ENCODE results near the gene OSBPL3.
"Not testable (repeated sequence)": the region's sequence is repeated elsewhere in the genome, so short reads cannot be mapped to it uniquely, and the experiment has no call there.

Gene OSBPL3

DNA sequence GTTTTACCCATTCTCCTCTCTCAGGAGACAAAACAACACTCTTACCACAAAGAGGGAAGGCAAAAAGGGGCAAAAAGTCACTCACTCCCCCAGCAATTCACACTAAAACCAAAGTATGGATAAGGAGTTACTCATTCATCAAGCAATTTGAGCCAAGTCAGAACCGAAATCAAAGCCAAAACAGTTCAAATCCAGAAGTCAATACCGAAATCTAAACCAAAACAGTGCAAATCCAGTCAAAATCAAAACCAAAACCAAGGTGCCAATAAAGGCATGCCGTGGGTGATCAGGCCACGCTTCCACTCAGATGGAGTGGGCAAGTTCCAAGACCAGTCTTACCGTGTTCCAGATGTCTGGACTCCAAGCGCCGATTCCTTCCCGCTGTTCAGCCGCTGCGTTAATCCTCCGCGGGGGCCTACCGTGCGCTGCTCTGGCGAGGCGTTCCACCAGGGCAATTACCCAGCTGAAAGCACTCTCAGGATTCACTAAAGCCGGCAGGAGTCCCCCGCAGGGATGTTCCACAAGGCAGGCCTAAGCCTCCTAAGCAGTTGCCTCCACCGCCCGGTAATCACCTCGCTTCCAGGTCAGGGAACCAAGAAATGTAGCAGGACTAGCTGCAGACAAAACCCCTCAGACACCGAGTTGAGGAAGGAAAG lies 185.1 kb downstream of the OSBPL3 start:
- ATAC-seq (ENCODE audit: low read depth); H3K4me3 Mint-ChIP-seq; H3K27ac Mint-ChIP-seq; DNase-seq (ENCODE audit: low spot score in 2 of 2); H3K9me3 Mint-ChIP-seq; H3K27me3 Mint-ChIP-seq: not testable (repeated sequence)
- H3K36me3 Mint-ChIP-seq = peaks cover 20% of the 10 kb centered on the region
- peaks cover 13% of the 10 kb centered on the region for H3K4me1 Mint-ChIP-seq

DNA sequence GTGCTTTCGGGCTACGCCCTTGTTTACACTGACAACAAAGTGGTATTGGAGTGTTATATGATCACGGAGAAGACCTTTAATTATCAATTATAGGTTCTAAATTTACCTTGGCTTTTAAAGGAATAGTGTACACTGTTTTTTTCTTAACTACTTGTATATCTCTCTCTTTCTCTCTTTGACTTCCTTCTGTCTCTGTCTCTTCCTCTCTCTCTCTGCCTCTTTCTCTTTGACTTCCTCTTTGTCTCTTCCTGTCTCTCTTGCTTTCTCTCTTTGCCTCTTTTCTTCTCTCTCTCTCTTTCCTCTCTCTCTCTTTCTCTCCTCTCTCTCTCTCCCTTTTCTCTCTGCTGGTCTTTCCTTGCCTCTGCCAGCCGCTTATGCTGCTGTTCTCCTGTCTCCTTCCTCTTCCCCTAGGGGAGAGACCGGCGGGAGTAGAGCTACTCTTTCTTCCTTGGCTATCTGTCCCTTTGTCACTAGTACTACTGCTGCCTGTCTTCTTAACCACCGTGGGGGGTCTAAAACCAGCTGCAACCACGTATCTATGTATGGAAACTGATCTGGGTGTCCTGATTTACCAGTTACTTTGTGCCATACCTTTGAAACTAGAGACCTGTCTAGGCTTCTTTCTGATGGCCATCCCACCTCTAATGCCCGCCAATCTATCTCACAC lies 185.9 kb downstream of the OSBPL3 start:
- Mint-ChIP-seq H3K27me3 (no peaks in the 10 kb centered on the region), H3K9me3 (peaks cover 1% of the 10 kb centered on the region), H3K4me1 (peaks cover 13% of the 10 kb centered on the region), H3K27ac (peak overlapping the region; percentile 2), H3K4me3 (no peak overlapping the region), H3K36me3 (peaks cover 20% of the 10 kb centered on the region)
- DNase-seq (ENCODE audit: low spot score in 2 of 2) (no peak), ATAC-seq (ENCODE audit: low read depth) (no peak)

DNA sequence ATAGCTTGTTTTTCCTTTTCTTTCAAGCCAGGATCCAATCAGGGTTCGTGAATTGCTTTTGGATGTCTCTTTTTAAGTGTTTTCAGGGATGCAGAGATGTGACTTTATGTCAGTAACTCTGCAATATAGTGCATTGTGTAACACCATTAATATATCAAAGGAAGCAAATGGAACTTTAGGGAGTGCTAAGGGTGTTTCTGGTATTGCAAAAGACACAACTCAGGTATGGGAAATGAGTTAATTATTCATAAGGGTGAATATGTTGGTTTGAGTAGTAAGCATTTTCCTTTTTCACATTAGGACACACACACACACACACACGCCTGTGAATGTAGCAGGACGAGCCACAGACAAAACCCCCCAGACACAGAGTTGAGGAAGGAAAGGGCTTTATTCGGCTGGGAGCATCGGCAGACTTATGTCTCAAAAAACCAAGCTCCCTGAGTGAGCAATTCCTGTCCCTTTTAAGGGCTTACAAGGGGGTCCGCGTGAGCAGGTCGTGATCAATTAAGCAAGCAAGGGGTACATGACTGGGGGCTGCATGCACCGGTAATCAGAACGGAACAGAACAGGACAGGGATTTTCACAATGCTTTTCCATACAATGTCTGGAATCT lies 190.9 kb downstream of the OSBPL3 start:
- Mint-ChIP-seq H3K36me3 (peaks cover 1% of the 10 kb centered on the region), H3K4me1 (peaks cover 2% of the 10 kb centered on the region), H3K4me3 (no peak overlapping the region), H3K27ac (no peak overlapping the region), H3K9me3 (peaks cover 1% of the 10 kb centered on the region), H3K27me3 (no peaks in the 10 kb centered on the region)
- DNase-seq (ENCODE audit: low spot score in 2 of 2) (no peak), ATAC-seq (ENCODE audit: low read depth) (no peak)

DNA sequence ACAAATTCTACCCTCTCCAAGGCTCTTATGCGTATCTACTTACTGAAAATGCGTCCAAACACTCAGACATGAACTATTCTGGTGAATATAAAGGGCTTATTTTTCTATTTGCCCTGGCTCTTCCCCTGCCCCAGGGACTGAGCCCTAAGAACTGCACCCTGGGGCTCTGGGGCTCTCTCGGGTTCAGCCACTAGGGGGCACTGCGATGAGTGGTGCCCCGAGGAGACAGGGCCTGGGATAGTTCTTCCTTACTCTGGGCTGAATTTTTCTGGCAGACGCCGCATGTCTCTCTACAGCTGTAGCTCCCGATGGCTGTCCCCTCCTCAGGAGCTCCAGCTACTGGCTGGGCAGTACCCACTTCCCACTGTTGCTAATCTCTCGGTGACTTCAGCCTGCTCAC lies 191.9 kb downstream of the OSBPL3 start:
- H3K4me1 Mint-ChIP-seq = no peaks in the 10 kb centered on the region
- DNase-seq (ENCODE audit: low spot score in 2 of 2) (no peak), ATAC-seq (ENCODE audit: low read depth) (no peak)
- H3K36me3 Mint-ChIP-seq = peaks cover 5% of the 10 kb centered on the region
- no peaks in the 10 kb centered on the region for H3K27me3 Mint-ChIP-seq
- H3K4me3 Mint-ChIP-seq = no peak overlapping the region
- H3K9me3 Mint-ChIP-seq = peaks cover 5% of the 10 kb centered on the region
- no peak overlapping the region for H3K27ac Mint-ChIP-seq

DNA sequence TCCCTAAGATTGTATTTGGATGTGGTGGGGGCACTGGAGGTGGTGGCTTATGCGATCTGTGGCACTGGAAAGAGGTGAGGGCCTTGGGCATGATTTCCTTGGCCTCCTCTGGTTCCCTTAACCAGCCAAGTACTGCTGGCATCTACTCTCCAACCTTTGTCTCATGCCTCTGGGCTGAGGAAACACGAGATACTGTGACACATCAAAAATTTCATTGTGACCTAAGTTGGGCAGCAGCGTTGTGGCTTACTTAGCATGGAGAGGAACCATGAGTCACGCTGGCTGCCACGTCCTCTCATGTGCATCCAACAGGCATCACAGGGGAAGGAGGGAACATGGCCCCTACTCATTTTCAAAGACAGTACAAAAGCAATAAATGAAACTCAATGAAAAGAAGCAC lies 193.0 kb downstream of the OSBPL3 start:
- Mint-ChIP-seq H3K4me1 (no peaks in the 10 kb centered on the region), H3K27ac (no peak overlapping the region), H3K36me3 (peaks cover 5% of the 10 kb centered on the region), H3K4me3 (no peak overlapping the region), H3K27me3 (no peaks in the 10 kb centered on the region), H3K9me3 (peaks cover 5% of the 10 kb centered on the region)
- no peak for ATAC-seq (ENCODE audit: low read depth)
- no peak for DNase-seq (ENCODE audit: low spot score in 2 of 2)

DNA sequence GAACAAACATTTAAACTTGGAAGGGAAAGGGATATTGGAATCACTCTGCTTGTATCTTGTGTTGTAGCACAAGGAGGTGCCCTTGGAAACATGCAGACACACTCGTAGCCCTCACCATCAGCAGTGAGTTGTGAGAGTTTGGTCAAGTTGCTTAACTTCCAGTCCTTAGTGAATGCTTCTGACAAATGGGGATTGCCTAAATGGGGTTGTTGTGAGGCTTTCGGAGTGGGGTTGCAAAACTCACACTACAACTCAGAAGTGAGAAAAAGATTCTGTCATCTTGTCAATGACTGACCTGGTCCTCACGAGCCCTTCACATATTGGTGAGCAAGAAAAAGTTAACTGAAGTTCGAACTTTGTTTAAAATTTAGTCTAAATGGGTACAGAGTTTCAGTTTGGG lies 193.7 kb downstream of the OSBPL3 start:
- DNase-seq (ENCODE audit: low spot score in 2 of 2) (no peak), ATAC-seq (ENCODE audit: low read depth) (no peak)
- Mint-ChIP-seq H3K9me3 (peaks cover 5% of the 10 kb centered on the region), H3K4me1 (no peaks in the 10 kb centered on the region), H3K27ac (no peak overlapping the region), H3K36me3 (peaks cover 5% of the 10 kb centered on the region), H3K27me3 (no peaks in the 10 kb centered on the region), H3K4me3 (no peak overlapping the region)

DNA sequence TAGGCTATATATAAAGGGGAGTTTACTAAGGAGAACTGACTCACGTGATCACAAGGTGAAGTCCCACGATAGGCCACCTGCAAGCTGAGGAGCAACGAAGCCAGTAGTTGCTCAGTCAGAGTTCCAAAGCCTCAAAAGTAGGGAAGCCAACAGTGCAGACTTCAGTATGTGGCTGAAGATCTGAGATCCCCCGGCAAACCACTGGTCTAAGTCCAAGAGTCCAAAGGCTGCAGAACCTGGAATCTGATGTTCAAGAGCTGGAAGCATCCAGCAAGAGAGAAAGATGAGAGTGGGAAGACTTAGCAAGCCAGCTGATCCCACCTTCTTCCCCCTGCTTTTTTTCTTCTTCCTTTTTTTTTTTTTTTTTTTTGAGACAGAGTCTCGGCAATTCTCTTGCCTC lies 195.7 kb downstream of the OSBPL3 start:
- H3K4me3 Mint-ChIP-seq = no peak overlapping the region
- H3K27me3 Mint-ChIP-seq = no peaks in the 10 kb centered on the region
- no peak overlapping the region for H3K27ac Mint-ChIP-seq
- ATAC-seq (ENCODE audit: low read depth) (no peak), DNase-seq (ENCODE audit: low spot score in 2 of 2) (no peak)
- peaks cover 4% of the 10 kb centered on the region for H3K9me3 Mint-ChIP-seq
- peaks cover 1% of the 10 kb centered on the region for H3K4me1 Mint-ChIP-seq
- H3K36me3 Mint-ChIP-seq = peaks cover 5% of the 10 kb centered on the region

DNA sequence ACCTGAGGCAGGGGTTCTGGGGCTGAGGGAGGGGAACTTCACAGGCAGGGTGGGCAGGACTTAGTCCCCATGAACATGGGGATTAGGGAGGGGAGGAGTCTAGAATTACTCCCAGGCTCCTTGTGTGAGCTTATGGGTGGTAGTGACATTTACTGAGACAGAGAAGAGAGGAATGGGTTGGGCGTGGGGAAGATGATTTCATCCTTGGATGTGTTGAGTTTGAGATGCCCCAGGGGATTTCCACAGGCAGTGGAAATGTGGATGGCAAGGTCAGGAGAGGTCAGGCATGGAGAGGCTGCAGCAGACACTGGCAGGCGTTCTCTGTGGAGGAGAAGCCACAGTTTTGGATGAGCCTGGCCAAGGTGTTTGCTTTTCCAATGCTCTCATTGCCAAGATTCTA lies 196.3 kb downstream of the OSBPL3 start:
- peaks cover 6% of the 10 kb centered on the region for H3K4me1 Mint-ChIP-seq

DNA sequence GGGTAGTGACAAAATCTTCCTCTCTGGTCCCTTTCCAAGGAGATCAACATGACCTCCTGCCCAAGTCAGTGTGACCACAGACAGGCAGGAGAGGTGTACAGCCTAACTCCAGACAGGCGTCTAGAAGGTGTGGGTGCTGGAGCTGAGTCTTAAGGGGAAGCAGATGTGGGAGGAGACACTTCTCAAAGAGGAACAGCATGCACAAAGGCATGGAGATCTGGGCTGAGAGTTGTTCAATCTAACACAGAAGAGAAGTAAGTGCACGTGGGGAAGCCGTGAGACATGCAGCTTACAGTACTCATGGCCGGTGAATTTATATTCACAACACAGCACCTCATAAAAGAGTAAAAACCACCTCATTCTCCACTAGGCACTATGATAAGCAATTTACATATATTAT lies 198.9 kb downstream of the OSBPL3 start:
- H3K36me3 Mint-ChIP-seq = peaks cover 5% of the 10 kb centered on the region
- H3K4me3 Mint-ChIP-seq = no peak overlapping the region
- ATAC-seq (ENCODE audit: low read depth) = no peak
- H3K27ac Mint-ChIP-seq = no peak overlapping the region
- peaks cover 6% of the 10 kb centered on the region for H3K4me1 Mint-ChIP-seq
- DNase-seq (ENCODE audit: low spot score in 2 of 2) = no peak
- peaks cover 4% of the 10 kb centered on the region for H3K9me3 Mint-ChIP-seq
- H3K27me3 Mint-ChIP-seq = no peaks in the 10 kb centered on the region

More for the DNA sequence above, 196.3 kb downstream of the OSBPL3 start:
- Mint-ChIP-seq H3K27ac (no peak overlapping the region), H3K9me3 (peaks cover 4% of the 10 kb centered on the region), H3K4me3 (no peak overlapping the region), H3K36me3 (peaks cover 5% of the 10 kb centered on the region), H3K27me3 (no peaks in the 10 kb centered on the region)
- ATAC-seq (ENCODE audit: low read depth) = no peak
- no peak for DNase-seq (ENCODE audit: low spot score in 2 of 2)

DNA sequence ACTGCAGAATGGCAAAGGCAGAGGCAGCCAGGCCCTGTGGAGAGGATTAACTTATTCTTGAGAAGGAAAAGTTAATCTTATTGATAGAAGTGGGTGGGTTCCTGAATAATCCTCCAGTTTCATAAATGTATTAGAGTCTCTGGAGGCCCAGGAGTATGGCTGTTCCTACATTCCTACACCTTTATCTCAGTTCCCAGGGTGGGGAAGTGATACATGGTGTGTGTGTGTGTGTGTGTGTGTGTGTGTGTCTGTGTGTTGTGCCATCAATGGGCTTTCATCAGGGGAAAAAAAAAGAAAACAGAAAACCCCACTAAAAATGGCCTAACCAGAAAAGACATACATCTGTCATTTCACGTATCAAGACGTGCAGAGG lies 200.7 kb downstream of the OSBPL3 start:
- H3K27me3 Mint-ChIP-seq = no peaks in the 10 kb centered on the region
- ATAC-seq (ENCODE audit: low read depth) (no peak), DNase-seq (ENCODE audit: low spot score in 2 of 2) (no peak)
- H3K4me1 Mint-ChIP-seq = peaks cover 6% of the 10 kb centered on the region
- peaks cover 5% of the 10 kb centered on the region for H3K36me3 Mint-ChIP-seq
- peaks cover 4% of the 10 kb centered on the region for H3K9me3 Mint-ChIP-seq
- peak overlapping the region; percentile 12 for H3K27ac Mint-ChIP-seq
- H3K4me3 Mint-ChIP-seq = no peak overlapping the region

DNA sequence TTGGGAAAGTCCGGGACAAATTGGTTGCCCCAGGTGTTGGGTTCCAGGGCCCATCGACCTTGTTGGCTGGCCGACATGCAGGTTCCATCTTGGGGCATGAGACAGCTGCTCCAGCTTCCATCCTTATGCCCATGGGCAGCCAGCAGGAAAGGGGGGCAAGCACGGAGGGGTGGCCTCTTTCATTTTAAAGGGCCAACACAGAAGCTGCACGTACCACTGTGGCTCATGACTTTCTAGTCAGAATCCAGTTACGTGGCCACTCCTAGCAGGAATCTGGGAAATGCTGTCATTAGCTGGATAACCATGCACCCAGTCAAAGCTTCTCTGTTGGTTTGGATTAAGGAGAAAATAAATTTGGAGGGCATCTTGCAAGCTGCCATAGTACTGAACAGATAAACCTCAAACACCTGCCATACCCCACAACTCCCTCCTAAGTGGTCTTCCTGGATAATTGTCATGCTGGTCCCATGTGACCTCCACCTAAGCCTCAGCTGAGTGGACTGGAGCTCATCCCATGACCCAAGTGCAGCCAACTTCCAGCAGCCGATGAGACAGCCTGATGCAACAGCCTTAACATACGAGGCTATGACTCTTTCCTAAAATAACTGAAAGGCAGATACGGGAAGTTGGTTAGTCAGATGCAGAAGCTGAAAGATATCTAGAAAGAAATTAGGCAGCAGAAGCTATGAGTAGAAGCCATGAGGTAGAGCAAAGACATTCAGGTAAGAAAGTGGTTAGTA lies 201.3 kb downstream of the OSBPL3 start:
- Mint-ChIP-seq H3K4me1 (peaks cover 6% of the 10 kb centered on the region), H3K9me3 (peaks cover 4% of the 10 kb centered on the region), H3K27ac (peak overlapping the region; percentile 12), H3K36me3 (peaks cover 4% of the 10 kb centered on the region), H3K4me3 (no peak overlapping the region), H3K27me3 (no peaks in the 10 kb centered on the region)
- DNase-seq (ENCODE audit: low spot score in 2 of 2) (no peak), ATAC-seq (ENCODE audit: low read depth) (no peak)

DNA sequence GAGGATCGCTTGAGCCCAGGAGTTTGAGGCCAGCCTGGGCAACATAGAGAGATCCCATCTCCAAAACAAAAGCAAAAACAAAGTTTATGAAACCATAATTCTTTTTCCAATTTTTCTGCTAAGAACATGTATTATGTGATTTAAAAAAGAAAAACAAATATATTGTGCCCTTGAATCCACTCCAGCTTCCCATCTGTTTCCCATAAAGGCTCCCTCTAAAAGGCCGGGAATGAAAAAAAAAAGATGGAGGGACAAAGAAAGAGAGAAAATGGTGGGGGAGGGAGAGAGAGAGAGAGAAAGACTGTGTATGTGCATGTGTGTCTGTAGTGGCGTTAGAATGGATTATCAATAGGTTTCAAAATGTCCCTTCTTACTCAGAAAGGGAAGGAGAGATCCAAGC lies 202.2 kb downstream of the OSBPL3 start:
- ATAC-seq (ENCODE audit: low read depth) = no peak
- H3K9me3 Mint-ChIP-seq = no peaks in the 10 kb centered on the region
- no peak overlapping the region for H3K4me3 Mint-ChIP-seq
- no peak for DNase-seq (ENCODE audit: low spot score in 2 of 2)
- H3K4me1 Mint-ChIP-seq = peaks cover 6% of the 10 kb centered on the region
- H3K27me3 Mint-ChIP-seq = no peaks in the 10 kb centered on the region
- no peaks in the 10 kb centered on the region for H3K36me3 Mint-ChIP-seq
- H3K27ac Mint-ChIP-seq = no peak overlapping the region

DNA sequence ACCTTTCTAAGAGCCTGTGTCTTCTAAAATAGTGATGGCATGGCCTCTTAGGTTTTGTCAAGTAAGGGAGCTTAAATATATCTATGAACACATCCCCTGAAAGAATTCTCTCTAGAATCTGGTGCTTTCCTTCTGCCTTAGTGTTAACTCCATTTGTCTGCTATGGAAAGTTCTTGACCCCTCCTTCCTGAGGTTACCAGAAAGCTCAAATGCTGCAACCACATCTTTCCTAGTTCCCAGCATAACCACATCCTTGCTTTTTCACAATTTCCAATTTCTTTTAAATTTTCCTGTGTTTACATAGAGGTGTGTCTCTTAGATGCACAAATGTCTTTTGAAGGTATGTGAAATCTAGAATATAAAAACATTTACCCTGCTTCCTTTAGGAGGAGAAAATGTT lies 206.3 kb downstream of the OSBPL3 start:
- DNase-seq (ENCODE audit: low spot score in 2 of 2) (no peak), ATAC-seq (ENCODE audit: low read depth) (no peak)
- no peak overlapping the region for H3K4me3 Mint-ChIP-seq
- H3K36me3 Mint-ChIP-seq = peaks cover 6% of the 10 kb centered on the region
- H3K27me3 Mint-ChIP-seq = peaks cover 1% of the 10 kb centered on the region
- H3K9me3 Mint-ChIP-seq = peaks cover 5% of the 10 kb centered on the region
- no peak overlapping the region for H3K27ac Mint-ChIP-seq
- no peaks in the 10 kb centered on the region for H3K4me1 Mint-ChIP-seq

DNA sequence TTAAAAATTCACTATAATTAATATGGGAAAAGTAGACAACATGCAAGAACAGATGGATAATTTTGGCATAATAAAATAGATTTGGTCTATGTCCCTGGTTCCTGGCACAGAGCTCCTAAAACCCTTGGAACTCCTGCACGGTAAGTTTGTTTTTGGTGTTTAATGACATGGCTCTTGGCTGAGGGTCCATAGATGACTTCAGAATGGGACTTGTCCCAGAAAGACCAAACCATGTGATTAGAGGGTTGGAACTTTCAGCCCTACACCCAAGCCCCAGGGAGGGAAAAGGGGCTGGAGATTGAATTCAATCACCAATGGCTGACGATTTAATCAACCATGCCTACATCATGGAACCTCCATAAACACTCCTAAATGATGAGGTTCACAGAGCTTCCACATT lies 210.1 kb downstream of the OSBPL3 start:
- Mint-ChIP-seq H3K36me3 (peaks cover 6% of the 10 kb centered on the region), H3K27ac (no peak overlapping the region), H3K9me3 (peaks cover 5% of the 10 kb centered on the region), H3K27me3 (peaks cover 9% of the 10 kb centered on the region), H3K4me3 (no peak overlapping the region), H3K4me1 (no peaks in the 10 kb centered on the region)
- no peak for DNase-seq (ENCODE audit: low spot score in 2 of 2)
- ATAC-seq (ENCODE audit: low read depth) = no peak

Data from memory B cell (primary cell).